ENCODE data around the gene RAD51B. TPM values are rescaled to one million over a fixed set of nuclear protein-coding genes. Genes with fewer than 3 reads are reported as not detected.

RAD51B gene
- total RNA-seq, 2 experiments from 2014 or later, result 43.6 to 50.7 TPM

DNA sequence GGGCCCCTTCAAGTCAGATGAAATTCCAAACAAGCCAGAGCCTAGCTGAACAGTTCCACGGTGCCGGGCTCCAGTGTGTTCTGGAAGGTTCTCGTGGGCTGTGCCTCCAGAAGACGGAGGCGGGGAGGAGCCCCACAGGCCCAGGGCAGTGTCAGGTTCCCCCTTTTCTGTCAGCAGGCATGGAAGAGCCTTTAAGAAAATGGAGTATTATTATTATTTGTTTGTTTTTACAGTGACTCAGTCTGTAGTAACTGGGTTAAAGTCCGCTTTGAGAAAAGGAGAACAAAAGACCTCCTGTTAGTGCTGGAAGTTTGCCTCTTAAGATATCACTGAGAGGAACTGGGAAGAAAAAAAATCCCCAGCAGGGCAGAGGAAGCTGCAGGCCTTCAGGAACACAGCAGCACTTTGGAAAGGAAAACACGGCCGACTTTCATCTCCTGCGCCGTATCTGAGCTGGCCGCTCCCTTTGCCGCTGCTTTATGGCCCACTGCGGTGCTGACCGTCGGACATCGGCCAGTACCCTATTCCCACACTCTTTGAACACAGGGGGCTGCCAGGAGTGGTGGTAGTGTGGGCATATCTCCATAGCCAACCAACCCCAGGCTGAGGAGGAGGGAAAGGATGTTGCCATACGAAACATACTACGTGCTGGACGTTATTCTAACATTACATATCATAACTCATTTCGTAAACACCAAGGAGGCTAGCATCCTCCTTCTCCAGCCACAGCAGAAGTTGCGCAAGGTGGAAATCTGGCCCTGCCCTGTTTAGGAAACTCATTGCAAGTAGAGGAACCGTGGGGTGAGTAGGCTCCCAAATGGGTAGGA, 779.3 kb downstream of the RAD51B start:
- no peak overlapping the region for H3K4me3 Mint-ChIP-seq
- POLR2A ChIA-PET, result no interaction called here

DNA sequence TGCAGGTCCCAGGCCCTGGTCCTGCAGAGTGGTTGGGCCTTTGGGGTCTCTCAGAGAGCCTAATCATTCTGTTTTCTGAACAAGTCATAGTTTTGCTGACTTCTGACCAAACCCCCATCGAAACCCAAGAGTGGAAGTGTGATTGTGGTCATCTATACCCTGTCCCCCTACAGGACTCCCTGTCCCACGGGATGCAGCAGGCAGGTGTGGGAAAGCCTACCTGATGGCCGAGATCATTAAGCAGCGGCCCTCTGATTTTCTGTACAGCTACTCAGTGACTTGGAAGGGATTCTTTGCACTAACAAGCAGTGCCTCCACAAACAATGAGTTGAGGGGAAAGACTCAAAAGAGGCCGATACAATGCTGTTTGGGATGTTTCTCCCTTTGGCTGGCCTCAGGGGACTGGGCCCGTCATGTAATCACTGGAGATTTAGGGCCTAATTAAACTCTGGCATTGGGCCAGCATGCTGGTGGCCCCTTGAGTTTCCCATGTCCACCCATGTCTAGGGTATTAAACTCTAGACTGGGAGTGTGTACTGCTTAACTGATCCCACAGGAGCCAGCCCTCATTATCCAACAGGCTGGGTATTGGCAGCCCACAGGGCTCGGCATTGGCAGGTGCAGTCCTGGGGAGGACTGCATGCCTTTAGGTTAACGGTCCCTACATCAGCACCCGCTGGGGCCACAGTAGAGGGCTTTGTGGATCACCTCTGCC, 780.5 kb downstream of the RAD51B start:
- ATAC-seq (ENCODE audit: low read depth) (no peak), DNase-seq (no peak)
- POLR2A ChIA-PET, result no interaction called here
- H3K4me3 Mint-ChIP-seq, result no peak overlapping the region
- no peak overlapping the region for H3K27ac Mint-ChIP-seq
- peaks cover under 1% of the 10 kb centered on the region for H3K4me1 Mint-ChIP-seq
- no peaks in the 10 kb centered on the region for H3K36me3 Mint-ChIP-seq
- no peaks in the 10 kb centered on the region for H3K27me3 Mint-ChIP-seq
- H3K9me3 Mint-ChIP-seq, result peaks cover 5% of the 10 kb centered on the region

More for the DNA sequence above, 779.3 kb downstream of the RAD51B start:
- Mint-ChIP-seq H3K27ac (no peak overlapping the region), H3K36me3 (no peaks in the 10 kb centered on the region), H3K27me3 (no peaks in the 10 kb centered on the region), H3K9me3 (peaks cover 5% of the 10 kb centered on the region), H3K4me1 (peaks cover 8% of the 10 kb centered on the region)
- no peak for ATAC-seq (ENCODE audit: low read depth)
- no peak for DNase-seq

DNA sequence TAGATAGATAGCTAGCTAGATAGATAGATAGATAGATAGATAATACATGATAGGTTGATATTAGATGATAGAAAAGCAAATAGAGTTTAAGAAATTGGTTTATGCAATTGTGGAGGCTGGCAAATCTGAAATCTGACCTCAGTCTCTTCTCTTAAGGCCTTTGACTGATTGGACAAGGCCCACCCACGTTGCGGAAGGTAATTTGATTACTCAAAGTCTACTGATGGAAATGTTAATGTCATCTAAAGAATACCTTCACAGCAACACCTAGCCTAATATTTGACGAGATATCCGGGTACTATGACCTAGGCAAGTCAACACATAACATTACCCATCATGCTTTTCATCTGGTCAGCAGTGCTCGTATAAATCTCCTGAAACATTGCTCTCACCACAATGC, 782.9 kb downstream of the RAD51B start:
- ATAC-seq (ENCODE audit: low read depth), result no peak
- no peak overlapping the region for H3K27ac Mint-ChIP-seq
- H3K27me3 Mint-ChIP-seq, result no peaks in the 10 kb centered on the region
- POLR2A ChIA-PET, result no interaction called here
- peaks cover 7% of the 10 kb centered on the region for H3K9me3 Mint-ChIP-seq
- DNase-seq, result no peak
- peaks cover 2% of the 10 kb centered on the region for H3K36me3 Mint-ChIP-seq
- H3K4me1 Mint-ChIP-seq, result peaks cover 5% of the 10 kb centered on the region
- H3K4me3 Mint-ChIP-seq, result no peak overlapping the region

DNA sequence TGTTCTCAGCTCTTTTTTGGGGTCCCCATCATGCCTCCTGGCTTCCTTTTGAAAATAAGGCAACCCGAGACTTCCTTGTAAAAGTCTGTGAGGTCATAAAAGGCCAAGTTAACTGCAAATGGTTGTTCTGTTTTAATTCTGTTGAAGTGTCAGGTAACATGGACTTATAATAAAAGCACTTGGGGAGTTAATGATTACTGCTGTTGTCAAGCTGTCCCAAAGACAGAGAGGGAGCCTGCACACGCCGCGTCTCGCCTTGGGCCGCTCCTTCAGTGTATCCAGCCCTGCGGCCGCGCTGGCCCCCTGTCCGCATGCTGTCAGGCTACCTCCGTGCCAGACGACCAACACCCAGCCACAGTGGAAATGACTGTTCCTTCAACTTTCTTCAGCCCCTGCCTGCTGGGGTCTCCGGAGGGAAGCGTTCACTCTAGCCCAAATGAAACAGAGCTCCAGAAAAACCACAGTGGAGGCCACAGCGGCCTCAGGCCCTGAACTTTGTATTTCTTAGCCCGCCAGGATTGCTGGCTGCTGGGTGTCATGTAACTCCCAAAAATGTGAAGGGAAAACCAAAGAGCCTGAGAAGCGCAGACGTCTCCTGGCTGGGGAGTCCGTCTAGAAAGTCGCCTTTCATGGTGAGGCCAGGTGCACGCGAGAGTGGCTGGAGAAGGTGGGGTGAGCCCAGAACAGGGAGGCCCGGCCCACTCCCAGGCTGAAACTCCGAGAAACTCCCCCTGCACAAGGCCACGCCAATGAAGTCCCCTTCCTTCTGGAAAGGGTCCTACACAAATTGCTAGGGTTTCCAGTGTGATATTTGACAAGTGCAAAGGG, 784.2 kb downstream of the RAD51B start:
- POLR2A ChIA-PET, result no interaction called here
- H3K36me3 Mint-ChIP-seq, result peaks cover 2% of the 10 kb centered on the region
- no peak overlapping the region for H3K4me3 Mint-ChIP-seq
- peaks cover 7% of the 10 kb centered on the region for H3K4me1 Mint-ChIP-seq
- H3K27me3 Mint-ChIP-seq, result no peaks in the 10 kb centered on the region
- DNase-seq (no peak), ATAC-seq (ENCODE audit: low read depth) (no peak)
- H3K27ac Mint-ChIP-seq, result no peak overlapping the region
- H3K9me3 Mint-ChIP-seq, result peaks cover 7% of the 10 kb centered on the region

GRCh38 chr14:68604361-68604730, 784.8 kb downstream of the RAD51B start:
- Mint-ChIP-seq H3K4me1 (peaks cover 7% of the 10 kb centered on the region), H3K36me3 (peaks cover 2% of the 10 kb centered on the region), H3K27me3 (no peaks in the 10 kb centered on the region), H3K4me3 (no peak overlapping the region), H3K27ac (no peak overlapping the region), H3K9me3 (peaks cover 7% of the 10 kb centered on the region)
- DNase-seq (no peak), ATAC-seq (ENCODE audit: low read depth) (no peak)
- POLR2A ChIA-PET, result no interaction called here

- no peak overlapping the region for H3K4me3 Mint-ChIP-seq
- peaks cover 7% of the 10 kb centered on the region for H3K9me3 Mint-ChIP-seq
- no peak overlapping the region for H3K27ac Mint-ChIP-seq
- H3K4me1 Mint-ChIP-seq, result peaks cover 7% of the 10 kb centered on the region
- H3K27me3 Mint-ChIP-seq, result no peaks in the 10 kb centered on the region
- H3K36me3 Mint-ChIP-seq, result peaks cover 2% of the 10 kb centered on the region
- POLR2A ChIA-PET, result no interaction called here
- DNase-seq (no peak), ATAC-seq (ENCODE audit: low read depth) (no peak)
Observed at GRCh38 chr14:68604822-68605221, 785.2 kb downstream of the RAD51B start.

GRCh38 chr14:68606176-68606575, 786.6 kb downstream of the RAD51B start:
- DNase-seq, result no peak
- Mint-ChIP-seq H3K4me3 (no peak overlapping the region), H3K27me3 (no peaks in the 10 kb centered on the region), H3K4me1 (peaks cover 7% of the 10 kb centered on the region), H3K9me3 (peaks cover 7% of the 10 kb centered on the region), H3K36me3 (peaks cover 2% of the 10 kb centered on the region), H3K27ac (no peak overlapping the region)
- POLR2A ChIA-PET, result no interaction called here
- no peak for ATAC-seq (ENCODE audit: low read depth)

DNA sequence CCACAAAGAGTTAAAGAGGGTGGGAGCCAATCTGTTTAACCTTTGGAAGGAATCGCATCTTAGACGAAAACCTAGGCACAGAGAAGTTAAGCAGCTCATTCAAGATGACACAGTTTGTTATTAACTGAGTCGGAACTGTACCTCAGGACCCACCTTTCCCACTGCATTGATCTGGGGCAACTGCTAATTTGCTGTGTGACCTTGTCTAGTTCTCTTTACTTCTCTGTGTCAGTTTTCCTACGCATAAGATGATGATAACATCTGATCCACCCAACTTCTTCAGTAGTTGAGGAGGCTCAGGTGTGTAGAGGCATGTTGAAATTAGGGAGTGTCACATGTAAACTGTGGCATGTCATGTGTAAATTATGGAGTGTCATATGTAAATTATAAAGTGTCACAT, 787.1 kb downstream of the RAD51B start:
- Mint-ChIP-seq H3K27ac (no peak overlapping the region), H3K4me1 (peaks cover 7% of the 10 kb centered on the region), H3K4me3 (no peak overlapping the region), H3K36me3 (peaks cover 2% of the 10 kb centered on the region), H3K27me3 (no peaks in the 10 kb centered on the region), H3K9me3 (peaks cover 5% of the 10 kb centered on the region)
- POLR2A ChIA-PET, result no interaction called here
- ATAC-seq (ENCODE audit: low read depth) (no peak), DNase-seq (no peak)

DNA sequence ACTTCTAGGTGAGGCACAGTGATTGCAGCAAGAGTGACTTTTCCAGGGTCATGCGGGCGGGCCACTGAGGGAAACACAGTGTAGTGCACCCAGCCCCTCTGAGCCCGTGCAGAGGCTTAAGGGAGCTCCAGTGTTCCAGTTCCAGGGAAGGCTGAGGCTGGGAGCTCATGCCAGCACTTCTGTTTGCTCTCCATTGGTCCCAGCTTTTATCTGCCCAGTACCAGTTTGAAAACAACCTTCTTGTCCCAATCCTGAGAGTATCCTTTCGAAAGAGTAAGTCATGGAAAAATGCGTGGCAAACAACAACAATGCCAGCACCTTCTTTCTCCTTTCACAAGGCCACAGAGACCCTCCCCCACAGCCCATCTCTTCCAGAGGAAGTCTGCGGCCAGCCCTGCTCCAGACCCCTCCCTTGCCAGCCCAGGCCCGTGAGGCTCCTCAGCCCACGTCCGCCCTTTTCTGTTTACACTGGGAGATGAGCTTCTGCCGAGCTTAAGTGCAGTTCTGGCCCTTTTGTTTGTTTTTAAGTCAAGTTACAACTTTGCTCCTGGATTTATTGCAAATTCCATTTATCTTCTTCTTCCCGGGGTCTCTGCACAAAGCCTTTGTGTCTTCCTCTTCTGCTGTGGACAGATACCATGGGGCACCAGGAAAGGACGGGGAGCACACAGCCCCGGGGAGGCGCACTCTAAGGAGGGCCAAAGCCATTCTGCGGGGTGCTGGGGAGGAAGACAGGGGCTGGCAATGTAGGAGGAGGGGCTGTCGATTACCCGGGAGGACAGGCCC, 787.7 kb downstream of the RAD51B start:
- POLR2A ChIA-PET, result no interaction called here
- DNase-seq (no peak), ATAC-seq (ENCODE audit: low read depth) (peak; percentile 47)
- Mint-ChIP-seq H3K27ac (peak overlapping the region; percentile 84), H3K4me3 (peak overlapping the region; percentile 39), H3K9me3 (peaks cover 3% of the 10 kb centered on the region), H3K27me3 (no peaks in the 10 kb centered on the region), H3K4me1 (peaks cover 7% of the 10 kb centered on the region), H3K36me3 (peaks cover 2% of the 10 kb centered on the region)

- H3K27ac Mint-ChIP-seq, result peak overlapping the region; percentile 84
- peaks cover 7% of the 10 kb centered on the region for H3K9me3 Mint-ChIP-seq
- ATAC-seq (ENCODE audit: low read depth) (no peak), DNase-seq (no peak)
- no peak overlapping the region for H3K4me3 Mint-ChIP-seq
- POLR2A ChIA-PET, result no interaction called here
- peaks cover 7% of the 10 kb centered on the region for H3K4me1 Mint-ChIP-seq
- peaks cover 4% of the 10 kb centered on the region for H3K36me3 Mint-ChIP-seq
- no peaks in the 10 kb centered on the region for H3K27me3 Mint-ChIP-seq
Observed at GRCh38 chr14:68607867-68608573, 788.4 kb downstream of the RAD51B start.

DNA sequence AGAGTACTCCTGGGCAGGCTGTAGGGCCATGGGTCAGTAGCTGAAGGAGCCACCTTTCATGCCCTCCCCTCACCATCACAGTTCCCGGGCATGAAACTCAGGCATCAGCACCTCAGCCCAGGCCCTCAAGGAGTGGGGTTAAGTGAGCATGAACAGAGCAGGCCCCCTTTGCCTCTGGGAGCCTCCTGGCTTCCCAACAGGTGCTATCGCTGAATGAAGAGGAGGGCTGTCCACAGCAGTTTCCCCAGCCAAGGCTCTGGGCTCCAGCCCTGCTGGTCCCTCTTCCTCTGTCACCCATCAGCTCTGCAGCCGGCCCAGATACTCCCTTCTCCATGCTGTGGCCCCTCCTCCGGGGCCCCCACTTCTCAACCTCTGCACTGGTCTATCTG, 789.0 kb downstream of the RAD51B start:
- POLR2A ChIA-PET, result no interaction called here
- H3K27ac Mint-ChIP-seq, result no peak overlapping the region
- H3K4me3 Mint-ChIP-seq, result no peak overlapping the region
- DNase-seq (no peak), ATAC-seq (ENCODE audit: low read depth) (no peak)
- peaks cover 4% of the 10 kb centered on the region for H3K36me3 Mint-ChIP-seq
- H3K27me3 Mint-ChIP-seq, result no peaks in the 10 kb centered on the region
- H3K9me3 Mint-ChIP-seq, result peaks cover 7% of the 10 kb centered on the region
- peaks cover 7% of the 10 kb centered on the region for H3K4me1 Mint-ChIP-seq

DNA sequence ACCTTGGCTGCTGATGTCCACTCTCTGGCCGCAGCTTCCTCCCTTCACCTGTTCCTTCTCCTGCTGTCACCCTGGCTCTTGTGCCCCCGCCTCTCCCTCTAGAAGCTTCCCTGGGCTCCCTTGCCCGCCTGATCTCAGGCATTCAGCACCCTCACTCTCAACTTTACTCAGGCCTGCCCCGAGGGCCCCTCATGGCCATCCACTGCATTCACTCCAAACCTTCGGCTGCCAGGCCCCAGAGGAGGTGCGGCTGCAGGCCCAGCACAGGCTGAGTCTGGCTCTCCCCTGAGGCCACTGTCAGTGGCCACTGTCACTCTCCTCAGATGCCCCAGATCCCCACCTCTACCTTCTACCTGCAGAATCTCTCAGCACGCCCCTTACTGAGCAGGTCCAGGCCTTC, 789.4 kb downstream of the RAD51B start:
- H3K36me3 Mint-ChIP-seq, result peaks cover 4% of the 10 kb centered on the region
- H3K4me1 Mint-ChIP-seq, result peaks cover 7% of the 10 kb centered on the region
- ATAC-seq (ENCODE audit: low read depth) (no peak), DNase-seq (no peak)
- H3K27me3 Mint-ChIP-seq, result no peaks in the 10 kb centered on the region
- H3K9me3 Mint-ChIP-seq, result peaks cover 8% of the 10 kb centered on the region
- H3K27ac Mint-ChIP-seq, result no peak overlapping the region
- POLR2A ChIA-PET, result no interaction called here
- H3K4me3 Mint-ChIP-seq, result no peak overlapping the region
